HG03571 (cell line): ENCODE measurements around the gene TADA2B.
A peak's percentile ranks its signal among the peaks of the same experiment; 100 is the strongest.

Experiments used
- ATAC-seq: cut with Tn5 transposase; IDR thresholded peaks from one replicate; pipeline ENCODE4 v1.9.1; 2021; ENCODE audit not compliant: unreplicated experiment

TADA2B gene, protein sequence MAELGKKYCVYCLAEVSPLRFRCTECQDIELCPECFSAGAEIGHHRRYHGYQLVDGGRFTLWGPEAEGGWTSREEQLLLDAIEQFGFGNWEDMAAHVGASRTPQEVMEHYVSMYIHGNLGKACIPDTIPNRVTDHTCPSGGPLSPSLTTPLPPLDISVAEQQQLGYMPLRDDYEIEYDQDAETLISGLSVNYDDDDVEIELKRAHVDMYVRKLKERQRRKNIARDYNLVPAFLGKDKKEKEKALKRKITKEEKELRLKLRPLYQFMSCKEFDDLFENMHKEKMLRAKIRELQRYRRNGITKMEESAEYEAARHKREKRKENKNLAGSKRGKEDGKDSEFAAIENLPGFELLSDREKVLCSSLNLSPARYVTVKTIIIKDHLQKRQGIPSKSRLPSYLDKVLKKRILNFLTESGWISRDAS

GRCh38 chr4:7043284-7044136, at the start of gene TADA2B:
TSS of gene TADA2B (plus strand) at chr4:7043372. CDS start at chr4:7043580, 208 bp downstream.
- peak; percentile 10 for ATAC-seq

DNA sequence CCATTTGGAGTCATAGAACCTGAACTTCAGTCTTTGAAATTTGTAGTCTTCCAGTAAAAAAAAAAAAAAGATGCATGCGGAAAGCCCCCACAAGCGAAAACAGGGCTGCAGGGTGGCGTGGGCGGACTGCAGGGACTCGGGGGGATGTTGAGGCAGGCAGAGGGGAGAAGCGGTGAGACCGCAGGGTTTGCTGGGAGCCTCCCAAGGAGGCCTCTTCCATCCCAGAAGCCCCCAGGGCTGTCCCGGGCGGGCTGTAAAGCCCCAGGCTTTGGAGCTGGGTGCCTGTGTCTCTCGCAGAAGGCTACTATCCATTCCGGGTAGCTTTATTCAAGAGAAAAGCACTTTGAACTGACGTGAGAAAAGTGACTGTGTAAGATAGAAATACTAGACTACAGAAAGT, 46.7 kb upstream of the TADA2B start:
- ATAC-seq = no peak

DNA sequence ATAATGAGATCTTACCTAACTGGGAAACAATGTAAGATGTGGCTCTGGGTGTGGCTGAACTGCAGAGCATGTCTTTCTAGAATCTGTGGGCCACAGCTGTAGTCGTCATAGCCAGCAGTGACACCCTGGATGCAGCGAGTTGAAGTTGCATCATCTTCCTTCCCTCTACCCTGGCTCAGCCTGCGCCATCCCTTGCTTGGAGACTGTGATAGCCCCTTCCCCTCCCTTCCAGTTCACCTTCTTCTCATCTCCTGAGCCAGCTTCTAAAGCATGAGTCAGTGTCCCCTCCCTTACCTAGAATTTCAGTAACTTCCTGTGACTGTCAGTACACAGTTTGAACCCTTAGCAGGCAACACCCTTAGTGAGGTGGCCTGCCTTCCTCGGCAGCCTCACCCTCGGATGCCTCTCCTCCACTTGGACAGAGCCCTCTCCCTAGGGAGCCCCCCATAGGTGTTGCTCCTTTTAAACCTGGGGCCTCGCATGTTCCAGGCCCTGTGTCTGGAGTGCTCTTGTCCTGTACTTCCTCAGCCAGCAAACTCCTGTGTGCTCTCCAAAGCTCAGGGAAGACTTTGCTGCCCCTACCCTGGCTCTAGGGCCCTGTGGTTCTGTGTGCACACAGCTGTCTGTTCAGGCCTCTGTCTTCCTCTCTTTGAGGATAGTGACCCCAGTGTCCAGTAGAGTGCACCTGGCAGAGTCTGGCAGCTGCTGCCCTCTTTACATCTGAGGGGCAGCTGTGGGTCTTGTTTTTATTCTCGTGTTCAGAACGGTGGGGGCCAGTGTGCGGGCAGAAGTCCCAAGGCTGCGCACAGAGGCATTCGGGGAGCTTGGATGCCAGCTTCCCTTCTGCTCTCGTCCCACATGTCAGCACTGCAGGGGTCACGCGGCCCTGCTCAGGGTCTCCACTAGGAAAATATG, 43.7 kb upstream of the TADA2B start:
- no peak for ATAC-seq

DNA sequence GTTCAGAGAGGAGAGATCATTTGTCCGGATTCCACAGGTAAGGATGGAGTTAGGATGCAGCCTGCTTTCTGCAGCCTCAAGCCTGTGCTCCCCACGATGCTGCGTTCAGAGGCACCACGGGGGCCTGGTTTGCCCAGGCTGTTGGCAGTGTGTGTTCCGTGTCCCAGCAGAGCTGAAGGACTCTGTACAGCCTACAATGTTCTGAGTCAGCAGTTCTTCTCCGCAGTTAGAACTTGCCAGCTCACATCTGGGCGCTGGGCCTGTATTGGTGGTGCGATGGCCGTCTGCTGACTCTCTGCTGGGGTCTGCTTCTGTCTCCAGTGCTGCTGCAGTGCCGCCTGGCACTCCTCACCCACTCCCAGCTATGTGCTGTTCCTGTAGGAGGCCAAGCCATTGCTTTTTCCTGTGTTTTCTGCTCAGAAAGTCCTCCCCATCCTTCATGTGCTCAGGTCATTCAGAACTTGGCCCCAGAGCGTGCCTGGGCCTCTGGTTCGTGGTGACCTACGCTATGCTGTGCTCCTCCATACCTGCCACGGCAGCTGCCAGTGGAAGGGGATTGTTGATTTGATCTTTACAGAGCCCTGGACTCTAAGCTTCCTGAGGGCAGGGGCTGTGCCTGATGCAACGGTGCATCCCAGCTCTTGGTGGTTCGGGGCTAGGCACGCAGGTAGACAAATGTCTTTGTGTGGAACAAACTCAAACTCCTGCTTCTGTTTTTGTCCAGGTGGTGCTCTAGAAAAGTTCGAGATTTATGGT, 42.6 kb upstream of the TADA2B start:
- ATAC-seq = no peak

DNA sequence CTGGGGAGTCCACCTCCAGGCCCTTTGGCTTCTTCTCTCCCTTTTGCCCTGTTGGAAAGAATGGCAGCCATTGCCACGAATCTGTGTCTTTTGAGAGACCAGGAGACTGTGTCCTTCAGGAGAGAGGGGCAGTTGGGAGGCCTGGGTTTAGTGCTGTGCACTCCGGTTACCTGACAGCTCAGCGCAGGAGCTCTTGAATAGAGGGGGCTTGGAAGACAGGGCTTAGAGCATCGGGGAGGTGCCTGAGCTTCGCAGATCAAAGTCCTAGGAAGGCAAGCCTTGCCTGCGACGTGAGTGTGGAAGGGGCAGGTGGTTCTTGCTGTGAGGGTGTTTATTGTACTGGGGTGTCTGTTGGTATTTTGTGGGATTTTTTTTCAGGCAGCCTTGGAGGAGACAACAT, 41.9 kb upstream of the TADA2B start:
- ATAC-seq = no peak

DNA sequence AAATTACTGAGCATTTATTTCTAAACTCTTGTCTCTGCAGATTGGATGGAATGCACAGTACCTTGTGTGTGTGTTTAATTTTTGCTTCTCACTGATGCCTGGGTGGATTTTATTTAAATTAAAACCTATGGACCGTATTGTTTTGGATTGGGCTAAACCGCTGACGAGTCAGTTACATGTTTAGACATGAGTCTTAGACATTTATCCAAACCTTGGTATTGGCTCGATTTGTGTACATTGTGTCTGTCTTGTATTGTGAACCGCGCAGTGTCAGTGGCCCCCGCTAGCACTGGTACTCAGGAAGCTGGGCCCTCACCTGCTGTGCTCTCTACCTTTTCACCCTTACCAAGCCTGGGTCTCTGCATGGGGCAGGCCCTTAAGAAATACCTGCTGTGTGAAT, 40.8 kb upstream of the TADA2B start:
- ATAC-seq = no peak

GRCh38 chr4:7003176-7003878, 39.8 kb upstream of the TADA2B start:
- no peak for ATAC-seq

DNA sequence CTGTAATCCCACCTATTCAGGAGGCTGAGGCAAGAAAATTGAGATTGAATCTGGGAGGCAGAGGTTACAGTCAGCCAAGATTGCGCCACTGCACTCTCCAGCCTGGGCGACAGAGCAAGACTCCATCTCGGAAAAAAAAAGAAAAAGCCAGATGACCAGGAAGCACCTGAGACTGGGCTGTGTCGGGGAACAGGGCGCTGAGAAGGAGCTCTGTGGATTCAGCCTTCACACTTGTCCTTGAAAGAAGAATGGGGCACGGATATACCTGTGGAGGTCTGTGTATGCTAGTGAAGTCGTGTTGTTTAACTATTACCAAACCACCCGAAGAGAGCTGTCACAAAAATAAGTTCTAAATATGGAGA, 39.3 kb upstream of the TADA2B start:
- ATAC-seq = no peak

- no peak for ATAC-seq
Observed at GRCh38 chr4:7004331-7004730, 38.8 kb upstream of the TADA2B start.

DNA sequence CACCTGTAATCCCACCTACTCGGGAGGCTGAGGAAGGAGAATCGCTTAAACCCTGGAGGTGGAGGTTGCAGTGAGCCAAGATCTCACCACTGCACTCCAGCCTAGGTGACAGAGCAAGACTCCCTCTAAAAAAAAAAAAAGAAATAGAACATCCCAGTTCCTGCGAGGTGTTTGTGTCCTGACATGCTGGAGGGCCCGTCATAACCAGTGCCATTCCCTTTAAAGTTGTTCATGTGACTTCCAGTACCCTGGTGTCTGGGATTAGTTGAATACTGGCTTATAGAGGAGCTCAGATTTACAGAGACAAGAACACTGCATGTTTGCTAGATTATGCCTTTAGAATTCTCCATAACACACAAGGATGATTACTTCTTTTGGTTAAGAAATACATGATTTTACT, 37.6 kb upstream of the TADA2B start:
- no peak for ATAC-seq

DNA sequence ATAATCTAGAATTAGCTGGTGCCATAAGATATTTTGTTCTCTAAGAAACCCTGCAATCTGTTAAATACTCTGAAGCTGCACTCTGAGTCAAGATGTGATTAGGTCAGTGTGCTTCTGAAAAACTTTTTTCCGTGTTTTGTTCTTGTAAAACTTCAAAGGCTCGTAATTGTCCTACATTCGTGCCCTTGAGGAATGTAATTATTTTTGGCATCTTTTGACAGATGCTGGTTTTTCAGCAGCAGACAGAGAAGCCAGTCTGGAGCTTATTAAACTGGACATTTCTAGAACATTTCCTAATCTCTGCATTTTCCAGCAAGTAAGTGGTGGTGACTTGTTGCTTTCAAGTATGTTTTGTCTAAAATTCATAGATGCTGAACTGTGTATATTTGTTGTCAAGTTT, 36.8 kb upstream of the TADA2B start:
- no peak for ATAC-seq

DNA sequence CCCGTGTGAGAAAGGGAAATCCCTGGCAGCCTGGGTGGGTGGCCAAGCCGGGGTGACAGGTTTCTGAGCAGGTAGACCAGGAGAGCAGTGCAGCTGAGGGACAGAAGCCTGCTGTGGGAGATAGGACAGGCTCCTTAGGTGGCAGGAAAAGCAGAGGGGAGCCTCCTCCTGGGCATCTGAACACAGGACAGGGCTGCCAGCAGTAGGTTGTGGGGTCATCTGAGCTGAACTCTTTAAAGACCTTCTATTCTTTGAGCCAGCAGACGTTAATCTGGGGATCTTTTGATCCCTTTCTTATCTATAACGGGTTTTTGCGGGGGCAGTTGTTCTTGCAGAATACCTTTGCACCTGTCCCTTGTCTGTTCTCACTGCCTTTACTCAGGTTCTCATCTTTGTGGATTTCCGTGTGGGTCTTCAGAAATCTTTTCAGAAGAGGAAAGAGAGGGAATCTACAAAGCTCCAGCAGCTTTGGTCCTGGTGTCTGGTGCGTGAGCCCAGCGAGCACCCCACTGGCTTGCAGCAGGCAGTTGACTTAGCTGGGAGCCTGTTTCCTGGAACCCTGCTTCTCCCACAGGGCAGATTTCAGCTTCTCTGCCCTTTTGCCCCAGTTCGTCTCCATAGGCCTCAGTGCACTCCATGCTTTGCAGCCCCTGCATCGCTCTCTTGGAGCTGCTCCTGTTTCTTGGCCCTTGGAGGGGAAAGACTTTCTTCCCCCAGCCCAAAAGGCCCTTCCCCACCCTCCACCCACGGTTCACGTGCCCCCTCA, 35.8 kb upstream of the TADA2B start:
- ATAC-seq = no peak

GRCh38 chr4:7007944-7008343, 35.2 kb upstream of the TADA2B start:
- ATAC-seq = no peak

GRCh38 chr4:7009564-7009963, 33.6 kb upstream of the TADA2B start:
- ATAC-seq = no peak

DNA sequence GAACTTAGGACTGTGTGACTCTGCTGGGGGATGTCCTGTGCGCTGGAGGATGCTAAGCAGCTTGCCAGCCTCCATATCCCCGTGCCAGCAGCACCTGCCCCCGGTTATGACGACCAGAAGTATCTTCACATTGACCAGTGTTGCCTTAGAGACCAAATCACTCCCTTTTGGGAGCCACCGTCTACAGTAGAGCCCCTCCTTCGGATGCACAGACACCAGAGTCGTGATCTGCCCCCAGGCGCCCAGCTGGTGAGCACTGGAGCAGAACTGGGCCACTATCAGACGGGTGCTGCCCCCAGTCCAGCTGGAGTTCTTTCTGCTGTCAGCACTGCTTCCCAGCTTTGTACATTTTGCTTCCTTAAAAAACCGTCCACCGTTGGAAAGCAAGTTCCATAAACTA, 30.0 kb upstream of the TADA2B start:
- ATAC-seq = no peak

GRCh38 chr4:7014815-7015214, 28.4 kb upstream of the TADA2B start:
- no peak for ATAC-seq

DNA sequence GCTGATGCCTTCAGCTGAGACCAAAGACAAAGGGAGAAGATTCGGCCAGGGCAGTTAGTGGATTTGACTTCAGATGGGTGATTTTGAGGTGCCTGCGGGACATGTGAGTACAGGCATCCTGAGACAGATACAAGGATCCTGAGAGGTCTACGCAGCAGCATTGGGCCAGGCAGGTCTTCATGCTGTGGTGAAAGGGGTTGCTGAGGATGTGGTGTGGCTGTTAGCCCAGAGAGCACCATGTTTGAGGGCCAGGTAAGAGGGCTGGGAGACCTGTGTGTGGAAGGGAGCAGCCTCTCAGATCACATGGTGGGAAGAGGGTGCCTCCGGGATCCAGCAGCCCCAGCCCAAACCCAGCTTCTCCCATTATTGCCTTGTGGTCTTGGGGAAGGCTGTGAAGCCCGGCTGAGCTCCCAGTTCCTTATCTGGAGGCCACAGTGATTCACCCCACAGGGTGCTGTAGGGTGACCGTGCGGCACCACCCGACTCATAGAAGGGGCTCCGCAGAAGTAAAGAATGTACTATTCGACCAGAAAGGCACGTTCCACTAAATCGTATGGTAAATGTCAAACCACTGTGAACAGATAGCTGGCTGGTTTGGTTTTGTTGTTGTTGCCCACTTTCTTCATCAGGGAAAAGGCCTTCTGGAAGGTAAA, 27.7 kb upstream of the TADA2B start:
- ATAC-seq = no peak

DNA sequence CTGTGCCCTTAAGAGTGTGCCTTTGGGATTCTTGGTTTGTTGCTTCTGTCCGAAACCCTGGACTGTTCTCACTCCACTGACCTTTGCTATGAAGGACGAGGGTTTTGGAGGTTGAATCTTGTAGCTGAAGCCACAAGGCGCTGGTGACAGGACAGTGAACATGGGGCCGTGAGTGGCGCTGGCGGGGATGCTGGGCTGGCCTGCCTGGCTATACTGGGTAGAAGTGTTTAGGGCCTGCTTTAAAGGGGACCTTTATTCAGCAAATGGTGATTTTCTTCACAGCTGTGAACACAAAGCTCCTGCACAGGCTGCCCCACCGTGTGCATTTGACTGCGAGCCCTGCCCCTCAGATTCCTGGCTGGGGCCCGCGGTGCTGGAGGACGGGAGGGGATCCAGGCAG, 27.1 kb upstream of the TADA2B start:
- ATAC-seq = no peak

DNA sequence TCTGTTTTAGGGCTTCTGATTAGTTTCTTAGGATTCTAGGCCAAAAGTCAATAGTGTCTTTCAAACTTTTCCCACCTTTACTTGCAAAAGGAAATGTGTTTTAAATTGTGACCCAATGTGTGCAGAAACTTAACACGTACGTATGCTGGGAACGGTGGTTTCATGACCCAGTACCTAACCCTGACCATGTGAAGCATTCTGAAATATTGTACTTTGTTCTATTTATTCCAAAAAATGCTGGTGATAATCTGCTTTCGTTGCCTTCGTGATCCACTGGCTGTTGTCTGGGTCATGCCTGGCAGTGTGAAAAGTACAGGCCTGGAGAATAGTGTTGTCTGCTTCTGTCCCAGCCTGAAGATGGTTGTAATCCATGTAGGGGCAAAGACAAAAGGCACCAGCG, 26.7 kb upstream of the TADA2B start:
- ATAC-seq = no peak
